Ishikawa (cell line): Measurements from ENCODE around the gene ANLN.
A peak's percentile ranks its signal among the peaks of the same experiment; 100 is the strongest.

Source experiments
- CEBPB ChIP-seq: IDR thresholded peaks from 2 replicates; pipeline ENCODE4 v1.6.1; 2012
- CREB1 ChIP-seq: IDR thresholded peaks from 2 replicates; pipeline ENCODE4 v1.6.1; 2012; ENCODE audit warnings: low read depth
- EGR1 ChIP-seq: IDR thresholded peaks from 2 replicates; pipeline ENCODE4 v1.6.1; 2012
- EP300 ChIP-seq: IDR thresholded peaks from 2 replicates; pipeline ENCODE4 v1.6.1; 2012; ENCODE audit warnings: borderline replicate concordance
- FOXM1 ChIP-seq: IDR thresholded peaks from 2 replicates; pipeline ENCODE4 v1.6.1; 2012; ENCODE audit warnings: low read depth, borderline replicate concordance
- MAX ChIP-seq: IDR thresholded peaks from 2 replicates; pipeline ENCODE4 v1.6.1; 2012
- NFIC ChIP-seq: IDR thresholded peaks from 2 replicates; pipeline ENCODE4 v1.6.1; 2012
- RAD21 ChIP-seq: IDR thresholded peaks from 2 replicates; pipeline ENCODE4 v1.6.1; 2012; ENCODE audit warnings: low read depth
- REST ChIP-seq: IDR thresholded peaks from 2 replicates; pipeline ENCODE4 v1.6.1; 2012; ENCODE audit warnings: low read depth, mild to moderate bottlenecking
- TAF1 ChIP-seq: IDR thresholded peaks from 2 replicates; pipeline ENCODE4 v1.6.1; 2012; ENCODE audit warnings: low read depth, mild to moderate bottlenecking
- TCF12 ChIP-seq: IDR thresholded peaks from 2 replicates; pipeline ENCODE4 v1.6.1; 2012; ENCODE audit warnings: low read depth
- TEAD4 ChIP-seq: IDR thresholded peaks from 2 replicates; pipeline ENCODE4 v1.6.1; 2012
- USF1 ChIP-seq: IDR thresholded peaks from 2 replicates; pipeline ENCODE4 v1.6.1; 2012
- YY1 ChIP-seq: IDR thresholded peaks from 2 replicates; pipeline ENCODE4 v1.6.1; 2012; ENCODE audit warnings: low read depth
- ZBTB7A ChIP-seq: IDR thresholded peaks from 2 replicates; pipeline ENCODE4 v1.6.1; 2012; ENCODE audit warnings: low read depth

ANLN gene

GRCh38 chr7:36387435-36388231, 2.0 kb upstream of the ANLN start:
- peak; percentile 75 for TF ChIP-seq FOXM1
- no peak for TF ChIP-seq EP300
- no peak for TF ChIP-seq USF1

GRCh38 chr7:36388423-36388822, 1.2 kb upstream of the ANLN start:
- no peak for TF ChIP-seq EP300
- no peak for TF ChIP-seq YY1
- no peak for TF ChIP-seq EGR1
- no peak for TF ChIP-seq RAD21
- TF ChIP-seq ZBTB7A, result no peak
- TF ChIP-seq TAF1, result no peak
- no peak for TF ChIP-seq TEAD4
- TF ChIP-seq TCF12, result no peak
- no peak for TF ChIP-seq REST
- no peak for TF ChIP-seq FOXM1
- TF ChIP-seq MAX, result no peak
- TF ChIP-seq CREB1, result no peak
- TF ChIP-seq NFIC, result no peak
- no peak for TF ChIP-seq USF1
- TF ChIP-seq CEBPB, result no peak

- no peak for TF ChIP-seq USF1
- no peak; the same call in 1 of the 2 replicates for TF ChIP-seq ZBTB7A
- TF ChIP-seq TEAD4, result peak; percentile 90
- peak; percentile 58; the same call in 1 of the 2 replicates for TF ChIP-seq EP300
- TF ChIP-seq TAF1, result no peak; the same call in none of the 2 replicates
- TF ChIP-seq FOXM1, result no peak
- no peak for TF ChIP-seq CEBPB
- peak; percentile 35 for TF ChIP-seq NFIC
- no peak for TF ChIP-seq MAX
- no peak for TF ChIP-seq RAD21
- no peak for TF ChIP-seq YY1
- no peak for TF ChIP-seq EGR1
- peak; percentile 73; the same call in 1 of the 2 replicates for TF ChIP-seq TCF12
- TF ChIP-seq REST, result no peak
- no peak for TF ChIP-seq CREB1
Measured at GRCh38 chr7:36390199-36391090, 783 bp downstream of the ANLN start.

- peak; percentile 20; the same call in 1 of the 2 replicates for TF ChIP-seq NFIC
- TF ChIP-seq EP300, result no peak
- no peak for TF ChIP-seq EGR1
- TF ChIP-seq USF1, result no peak
- TF ChIP-seq TCF12, result no peak
- no peak for TF ChIP-seq ZBTB7A
- TF ChIP-seq TEAD4, result no peak
- TF ChIP-seq CREB1, result no peak
- TF ChIP-seq REST, result no peak
Measured at GRCh38 chr7:36391436-36392198, 2.0 kb downstream of the ANLN start.
